VCaP (cell line): ENCODE results near the gene PRKCA.
"Not testable (repeated sequence)": the region's sequence is repeated elsewhere in the genome, so short reads cannot be mapped to it uniquely, and the experiment has no call there.

ENCODE experiments used
- H3K27ac ChIP-seq: fragments of 450-650 bp; 2 replicates; pipeline ENCODE4 v1.5.1; 2017
- CTCF ChIP-seq: fragments of 450-650 bp; conservative IDR thresholded peaks from 2 replicates; pipeline ENCODE4 v1.5.1; 2017; ENCODE audit warnings: mild to moderate bottlenecking, moderate library complexity

PRKCA gene

GRCh38 chr17:66472123-66472522 lies 169.7 kb downstream of the PRKCA start:
- no peak for TF ChIP-seq CTCF
- H3K27ac ChIP-seq: no peak overlapping the region

- no peak for TF ChIP-seq CTCF
- H3K27ac ChIP-seq: peak overlapping the region; percentile 41
Observed at GRCh38 chr17:66474258-66474657, 171.8 kb downstream of the PRKCA start.

GRCh38 chr17:66474806-66475497 lies 172.5 kb downstream of the PRKCA start:
- H3K27ac ChIP-seq: peak overlapping the region; percentile 41
- no peak for TF ChIP-seq CTCF

GRCh38 chr17:66476014-66476413 lies 173.6 kb downstream of the PRKCA start:
- TF ChIP-seq CTCF: no peak
- H3K27ac ChIP-seq: no peak overlapping the region

GRCh38 chr17:66477615-66478283 lies 175.3 kb downstream of the PRKCA start:
- TF ChIP-seq CTCF: no peak

GRCh38 chr17:66479230-66479889 lies 176.9 kb downstream of the PRKCA start:
- not testable (repeated sequence) for H3K27ac ChIP-seq

More at GRCh38 chr17:66477615-66478283, 175.3 kb downstream of the PRKCA start:
- no peak overlapping the region for H3K27ac ChIP-seq

GRCh38 chr17:66480243-66480642 lies 177.8 kb downstream of the PRKCA start:
- TF ChIP-seq CTCF: no peak
- no peak overlapping the region for H3K27ac ChIP-seq
